ENCODE data around the gene ZNF787. TPM values are rescaled to one million over a fixed set of nuclear protein-coding genes. Genes with fewer than 3 reads are reported as not detected.

ZNF787 gene
- total and polyA plus RNA-seq, 2 of the 13 experiments (the other 11 are each of a cell fraction or from before 2014, with no cell fraction given), result 15.1 to 42.8 TPM

DNA sequence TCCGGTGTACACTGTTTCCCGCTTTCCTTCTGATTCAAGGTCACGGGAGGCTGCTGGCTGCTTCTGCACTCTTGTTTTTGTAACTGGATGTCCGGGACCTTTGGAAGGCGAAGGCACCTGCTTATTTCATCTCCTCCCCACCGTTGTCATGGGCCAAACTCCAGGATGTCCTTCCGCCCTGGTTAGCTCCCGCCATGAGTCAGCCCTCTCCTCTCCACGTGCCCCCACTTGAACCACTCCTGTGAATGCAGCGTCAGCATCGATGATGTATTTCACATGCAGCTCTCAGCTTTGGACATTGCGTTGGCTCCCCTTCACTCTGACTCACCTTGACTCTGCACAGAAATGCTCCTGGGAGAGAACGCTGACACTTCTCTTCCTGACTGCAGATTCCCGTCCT, 49.2 kb upstream of the ZNF787 start (continued):
- TF ChIP-seq, protein P1, sequence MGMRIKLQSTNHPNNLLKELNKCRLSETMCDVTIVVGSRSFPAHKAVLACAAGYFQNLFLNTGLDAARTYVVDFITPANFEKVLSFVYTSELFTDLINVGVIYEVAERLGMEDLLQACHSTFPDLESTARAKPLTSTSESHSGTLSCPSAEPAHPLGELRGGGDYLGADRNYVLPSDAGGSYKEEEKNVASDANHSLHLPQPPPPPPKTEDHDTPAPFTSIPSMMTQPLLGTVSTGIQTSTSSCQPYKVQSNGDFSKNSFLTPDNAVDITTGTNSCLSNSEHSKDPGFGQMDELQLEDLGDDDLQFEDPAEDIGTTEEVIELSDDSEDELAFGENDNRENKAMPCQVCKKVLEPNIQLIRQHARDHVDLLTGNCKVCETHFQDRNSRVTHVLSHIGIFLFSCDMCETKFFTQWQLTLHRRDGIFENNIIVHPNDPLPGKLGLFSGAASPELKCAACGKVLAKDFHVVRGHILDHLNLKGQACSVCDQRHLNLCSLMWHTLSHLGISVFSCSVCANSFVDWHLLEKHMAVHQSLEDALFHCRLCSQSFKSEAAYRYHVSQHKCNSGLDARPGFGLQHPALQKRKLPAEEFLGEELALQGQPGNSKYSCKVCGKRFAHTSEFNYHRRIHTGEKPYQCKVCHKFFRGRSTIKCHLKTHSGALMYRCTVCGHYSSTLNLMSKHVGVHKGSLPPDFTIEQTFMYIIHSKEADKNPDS (CRISPR knock-in tag; IDR thresholded peaks at IDR 0.05), result no peak
- peak; percentile 52; the same call in 1 of the 2 replicates for TF ChIP-seq MIXL1 (CRISPR knock-in tag; IDR thresholded peaks at IDR 0.05)
- TF ChIP-seq MLLT10 (CRISPR knock-in tag; IDR thresholded peaks at IDR 0.05), result no peak
- TF ChIP-seq SIX1 (CRISPR knock-in tag; IDR thresholded peaks at IDR 0.05; ENCODE audit: borderline replicate concordance), result no peak
- TF ChIP-seq ZNF232 (CRISPR knock-in tag; IDR thresholded peaks at IDR 0.05; ENCODE audit: borderline replicate concordance), result peak; percentile 63; the same call in 1 of the 2 replicates
- TF ChIP-seq BHLHE40 (IDR thresholded peaks at IDR 0.05; ENCODE audit: low read length), result peak; percentile 82
- TF ChIP-seq AFF4 (CRISPR knock-in tag; IDR thresholded peaks at IDR 0.05), result 0 out of 2 replicates have a peak, but pooled peaks have one; percentile 58
- TF ChIP-seq, protein P2, sequence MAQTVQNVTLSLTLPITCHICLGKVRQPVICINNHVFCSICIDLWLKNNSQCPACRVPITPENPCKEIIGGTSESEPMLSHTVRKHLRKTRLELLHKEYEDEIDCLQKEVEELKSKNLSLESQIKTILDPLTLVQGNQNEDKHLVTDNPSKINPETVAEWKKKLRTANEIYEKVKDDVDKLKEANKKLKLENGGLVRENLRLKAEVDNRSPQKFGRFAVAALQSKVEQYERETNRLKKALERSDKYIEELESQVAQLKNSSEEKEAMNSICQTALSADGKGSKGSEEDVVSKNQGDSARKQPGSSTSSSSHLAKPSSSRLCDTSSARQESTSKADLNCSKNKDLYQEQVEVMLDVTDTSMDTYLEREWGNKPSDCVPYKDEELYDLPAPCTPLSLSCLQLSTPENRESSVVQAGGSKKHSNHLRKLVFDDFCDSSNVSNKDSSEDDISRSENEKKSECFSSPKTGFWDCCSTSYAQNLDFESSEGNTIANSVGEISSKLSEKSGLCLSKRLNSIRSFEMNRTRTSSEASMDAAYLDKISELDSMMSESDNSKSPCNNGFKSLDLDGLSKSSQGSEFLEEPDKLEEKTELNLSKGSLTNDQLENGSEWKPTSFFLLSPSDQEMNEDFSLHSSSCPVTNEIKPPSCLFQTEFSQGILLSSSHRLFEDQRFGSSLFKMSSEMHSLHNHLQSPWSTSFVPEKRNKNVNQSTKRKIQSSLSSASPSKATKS (CRISPR knock-in tag; IDR thresholded peaks at IDR 0.05), result no peak
- no peak; the same call in 1 of the 2 replicates for TF ChIP-seq ZNF816 (CRISPR knock-in tag; IDR thresholded peaks at IDR 0.05; ENCODE audit: borderline replicate concordance)
- TF ChIP-seq AGO1 (IDR thresholded peaks at IDR 0.05; ENCODE audit: low read depth, low read length, poor library complexity, severe bottlenecking), result no peak
- TF ChIP-seq ZNF569 (CRISPR knock-in tag; IDR thresholded peaks at IDR 0.05; ENCODE audit: borderline replicate concordance), result no peak
- peak; percentile 80; the same call in 1 of the 2 replicates for TF ChIP-seq ZIK1 (CRISPR knock-in tag; IDR thresholded peaks at IDR 0.05; ENCODE audit: borderline replicate concordance, low read depth)
- peak; percentile 79 for TF ChIP-seq MED1 (CRISPR knock-in tag; IDR thresholded peaks at IDR 0.05)
- TF ChIP-seq ZNF567 (CRISPR knock-in tag; IDR thresholded peaks at IDR 0.05; ENCODE audit: borderline replicate concordance), result no peak
- no peak for TF ChIP-seq ZNF709 (CRISPR knock-in tag; IDR thresholded peaks at IDR 0.05)
- TF ChIP-seq KDM4B (CRISPR knock-in tag; IDR thresholded peaks at IDR 0.05), result 0 out of 2 replicates have a peak, but pooled peaks have one; percentile 50
- TF ChIP-seq, protein P3, sequence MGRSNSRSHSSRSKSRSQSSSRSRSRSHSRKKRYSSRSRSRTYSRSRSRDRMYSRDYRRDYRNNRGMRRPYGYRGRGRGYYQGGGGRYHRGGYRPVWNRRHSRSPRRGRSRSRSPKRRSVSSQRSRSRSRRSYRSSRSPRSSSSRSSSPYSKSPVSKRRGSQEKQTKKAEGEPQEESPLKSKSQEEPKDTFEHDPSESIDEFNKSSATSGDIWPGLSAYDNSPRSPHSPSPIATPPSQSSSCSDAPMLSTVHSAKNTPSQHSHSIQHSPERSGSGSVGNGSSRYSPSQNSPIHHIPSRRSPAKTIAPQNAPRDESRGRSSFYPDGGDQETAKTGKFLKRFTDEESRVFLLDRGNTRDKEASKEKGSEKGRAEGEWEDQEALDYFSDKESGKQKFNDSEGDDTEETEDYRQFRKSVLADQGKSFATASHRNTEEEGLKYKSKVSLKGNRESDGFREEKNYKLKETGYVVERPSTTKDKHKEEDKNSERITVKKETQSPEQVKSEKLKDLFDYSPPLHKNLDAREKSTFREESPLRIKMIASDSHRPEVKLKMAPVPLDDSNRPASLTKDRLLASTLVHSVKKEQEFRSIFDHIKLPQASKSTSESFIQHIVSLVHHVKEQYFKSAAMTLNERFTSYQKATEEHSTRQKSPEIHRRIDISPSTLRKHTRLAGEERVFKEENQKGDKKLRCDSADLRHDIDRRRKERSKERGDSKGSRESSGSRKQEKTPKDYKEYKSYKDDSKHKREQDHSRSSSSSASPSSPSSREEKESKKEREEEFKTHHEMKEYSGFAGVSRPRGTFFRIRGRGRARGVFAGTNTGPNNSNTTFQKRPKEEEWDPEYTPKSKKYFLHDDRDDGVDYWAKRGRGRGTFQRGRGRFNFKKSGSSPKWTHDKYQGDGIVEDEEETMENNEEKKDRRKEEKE (IDR thresholded peaks at IDR 0.05), result no peak
- TF ChIP-seq NFATC3 (CRISPR knock-in tag; IDR thresholded peaks at IDR 0.05), result no peak
- TF ChIP-seq FIP1L1 (IDR thresholded peaks at IDR 0.05; ENCODE audit: borderline replicate concordance, insufficient read depth, low read depth, low read length), result no peak
- no peak for TF ChIP-seq TBL1XR1 (IDR thresholded peaks at IDR 0.05; ENCODE audit: borderline replicate concordance, low read length, partially characterized antibody)

Measured in HepG2 (cell line).